HEK293 (cell line): Measurements from ENCODE around the gene SPACDR.

Experiments
- GFI1B ChIP-seq: fragments of 450-650 bp; formaldehyde crosslinking; IDR thresholded peaks from 2 replicates; pipeline ENCODE4 v1.5.1; 2016; ENCODE audit warnings: missing biosample characterization, missing genetic modification characterization
- GLIS1 ChIP-seq: fragments of 450-650 bp; formaldehyde crosslinking; IDR thresholded peaks from 2 replicates; pipeline ENCODE4 v1.5.1; 2016; ENCODE audit warnings: missing biosample characterization, missing genetic modification characterization
- IKZF3 ChIP-seq: fragments of 450-650 bp; IDR thresholded peaks from 2 replicates; pipeline ENCODE4 v1.5.0; 2018; ENCODE audit warnings: missing biosample characterization, mild to moderate bottlenecking, missing genetic modification characterization, moderate library complexity
- KLF9 ChIP-seq: fragments of 450-650 bp; formaldehyde crosslinking; IDR thresholded peaks from 2 replicates; pipeline ENCODE4 v1.5.1; 2016; ENCODE audit warnings: missing biosample characterization, missing genetic modification characterization, low read depth
- PATZ1 ChIP-seq: fragments of 450-650 bp; formaldehyde crosslinking; IDR thresholded peaks from 2 replicates; pipeline ENCODE4 v1.5.1; 2016; ENCODE audit warnings: missing biosample characterization, missing genetic modification characterization
- SCRT2 ChIP-seq: fragments of 450-650 bp; formaldehyde crosslinking; IDR thresholded peaks from 2 replicates; pipeline ENCODE4 v1.5.1; 2016; ENCODE audit warnings: missing biosample characterization, missing genetic modification characterization
- SP7 ChIP-seq: fragments of 450-650 bp; formaldehyde crosslinking; IDR thresholded peaks from 2 replicates; pipeline ENCODE4 v1.5.1; 2016; ENCODE audit warnings: missing biosample characterization, missing genetic modification characterization
- ZBTB8A ChIP-seq: fragments of 450-650 bp; formaldehyde crosslinking; IDR thresholded peaks from 2 replicates; pipeline ENCODE4 v1.5.1; 2016; ENCODE audit warnings: missing biosample characterization, missing genetic modification characterization
- ZNF223 ChIP-seq: fragments of 450-650 bp; formaldehyde crosslinking; IDR thresholded peaks from 2 replicates; pipeline ENCODE4 v1.5.1; 2016; ENCODE audit warnings: missing biosample characterization, missing genetic modification characterization
- ZNF362 ChIP-seq: fragments of 450-650 bp; formaldehyde crosslinking; IDR thresholded peaks from 2 replicates; pipeline ENCODE4 v1.5.1; 2016; ENCODE audit warnings: missing biosample characterization, missing genetic modification characterization
- ZNF544 ChIP-seq: fragments of 450-650 bp; formaldehyde crosslinking; IDR thresholded peaks from 2 replicates; pipeline ENCODE4 v1.5.0; 2017; ENCODE audit warnings: missing biosample characterization, missing genetic modification characterization
- ZNF561 ChIP-seq: fragments of 450-650 bp; IDR thresholded peaks from 2 replicates; pipeline ENCODE4 v1.5.1; 2018; ENCODE audit warnings: missing biosample characterization, missing genetic modification characterization, borderline replicate concordance
- ZNF704 ChIP-seq: fragments of 450-650 bp; formaldehyde crosslinking; IDR thresholded peaks from 2 replicates; pipeline ENCODE4 v1.5.1; 2016; ENCODE audit warnings: missing biosample characterization, missing genetic modification characterization
- ZXDB ChIP-seq: fragments of 450-650 bp; formaldehyde crosslinking; IDR thresholded peaks from 2 replicates; pipeline ENCODE4 v1.5.1; 2016; ENCODE audit warnings: missing biosample characterization, missing genetic modification characterization
- TF ChIP-seq, protein P1 (sequence below): fragments of 450-650 bp; formaldehyde crosslinking; IDR thresholded peaks from 2 replicates; pipeline ENCODE4; 2016; ENCODE audit warnings: missing biosample characterization, missing genetic modification characterization
- TF ChIP-seq, protein P2 (sequence below): fragments of 450-650 bp; formaldehyde crosslinking; IDR thresholded peaks from 2 replicates; pipeline ENCODE4 v1.5.1; 2016; ENCODE audit warnings: missing biosample characterization, missing genetic modification characterization
- TF ChIP-seq, protein P3 (sequence below): fragments of 450-650 bp; formaldehyde crosslinking; IDR thresholded peaks from 2 replicates; pipeline ENCODE4 v1.5.1; 2016; ENCODE audit warnings: missing biosample characterization, missing genetic modification characterization
- TF ChIP-seq, protein P4 (sequence below): fragments of 450-650 bp; formaldehyde crosslinking; IDR thresholded peaks from 2 replicates; pipeline ENCODE4 v1.5.1; 2016; ENCODE audit warnings: missing biosample characterization, missing genetic modification characterization

The SPACDR gene

GRCh38 chr7:100469227-100470044 is 5.4 kb upstream of the SPACDR start (continued):
- TF ChIP-seq, protein P1, sequence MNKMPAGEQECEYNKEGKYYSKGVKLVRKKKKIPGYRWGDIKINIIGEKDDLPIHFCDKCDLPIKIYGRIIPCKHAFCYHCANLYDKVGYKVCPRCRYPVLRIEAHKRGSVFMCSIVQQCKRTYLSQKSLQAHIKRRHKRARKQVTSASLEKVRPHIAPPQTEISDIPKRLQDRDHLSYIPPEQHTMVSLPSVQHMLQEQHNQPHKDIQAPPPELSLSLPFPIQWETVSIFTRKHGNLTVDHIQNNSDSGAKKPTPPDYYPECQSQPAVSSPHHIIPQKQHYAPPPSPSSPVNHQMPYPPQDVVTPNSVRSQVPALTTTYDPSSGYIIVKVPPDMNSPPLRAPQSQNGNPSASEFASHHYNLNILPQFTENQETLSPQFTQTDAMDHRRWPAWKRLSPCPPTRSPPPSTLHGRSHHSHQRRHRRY (tag by site-specific recombination), result no peak
- peak; percentile 96 for TF ChIP-seq GLIS1 (tag by site-specific recombination)
- TF ChIP-seq, protein P2, sequence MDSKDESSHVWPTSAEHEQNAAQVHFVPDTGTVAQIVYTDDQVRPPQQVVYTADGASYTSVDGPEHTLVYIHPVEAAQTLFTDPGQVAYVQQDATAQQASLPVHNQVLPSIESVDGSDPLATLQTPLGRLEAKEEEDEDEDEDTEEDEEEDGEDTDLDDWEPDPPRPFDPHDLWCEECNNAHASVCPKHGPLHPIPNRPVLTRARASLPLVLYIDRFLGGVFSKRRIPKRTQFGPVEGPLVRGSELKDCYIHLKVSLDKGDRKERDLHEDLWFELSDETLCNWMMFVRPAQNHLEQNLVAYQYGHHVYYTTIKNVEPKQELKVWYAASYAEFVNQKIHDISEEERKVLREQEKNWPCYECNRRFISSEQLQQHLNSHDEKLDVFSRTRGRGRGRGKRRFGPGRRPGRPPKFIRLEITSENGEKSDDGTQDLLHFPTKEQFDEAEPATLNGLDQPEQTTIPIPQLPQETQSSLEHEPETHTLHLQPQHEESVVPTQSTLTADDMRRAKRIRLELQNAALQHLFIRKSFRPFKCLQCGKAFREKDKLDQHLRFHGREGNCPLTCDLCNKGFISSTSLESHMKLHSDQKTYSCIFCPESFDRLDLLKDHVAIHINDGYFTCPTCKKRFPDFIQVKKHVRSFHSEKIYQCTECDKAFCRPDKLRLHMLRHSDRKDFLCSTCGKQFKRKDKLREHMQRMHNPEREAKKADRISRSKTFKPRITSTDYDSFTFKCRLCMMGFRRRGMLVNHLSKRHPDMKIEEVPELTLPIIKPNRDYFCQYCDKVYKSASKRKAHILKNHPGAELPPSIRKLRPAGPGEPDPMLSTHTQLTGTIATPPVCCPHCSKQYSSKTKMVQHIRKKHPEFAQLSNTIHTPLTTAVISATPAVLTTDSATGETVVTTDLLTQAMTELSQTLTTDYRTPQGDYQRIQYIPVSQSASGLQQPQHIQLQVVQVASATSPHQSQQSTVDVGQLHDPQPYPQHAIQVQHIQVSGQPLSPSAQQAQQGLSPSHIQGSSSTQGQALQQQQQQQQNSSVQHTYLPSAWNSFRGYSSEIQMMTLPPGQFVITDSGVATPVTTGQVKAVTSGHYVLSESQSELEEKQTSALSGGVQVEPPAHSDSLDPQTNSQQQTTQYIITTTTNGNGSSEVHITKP (tag by site-specific recombination), result 0 out of 2 replicates have a peak, but pooled peaks have one; percentile 24
- no peak for TF ChIP-seq ZNF362 (tag by site-specific recombination)
- TF ChIP-seq PATZ1, result peak; percentile 92
- TF ChIP-seq KLF9, result no peak
- peak; percentile 59 for TF ChIP-seq SP7 (tag by site-specific recombination)
- TF ChIP-seq ZNF704 (tag by site-specific recombination), result no peak
- no peak for TF ChIP-seq ZNF561
- peak; percentile 98 for TF ChIP-seq SCRT2
- TF ChIP-seq GFI1B, result no peak
- TF ChIP-seq, protein P3, sequence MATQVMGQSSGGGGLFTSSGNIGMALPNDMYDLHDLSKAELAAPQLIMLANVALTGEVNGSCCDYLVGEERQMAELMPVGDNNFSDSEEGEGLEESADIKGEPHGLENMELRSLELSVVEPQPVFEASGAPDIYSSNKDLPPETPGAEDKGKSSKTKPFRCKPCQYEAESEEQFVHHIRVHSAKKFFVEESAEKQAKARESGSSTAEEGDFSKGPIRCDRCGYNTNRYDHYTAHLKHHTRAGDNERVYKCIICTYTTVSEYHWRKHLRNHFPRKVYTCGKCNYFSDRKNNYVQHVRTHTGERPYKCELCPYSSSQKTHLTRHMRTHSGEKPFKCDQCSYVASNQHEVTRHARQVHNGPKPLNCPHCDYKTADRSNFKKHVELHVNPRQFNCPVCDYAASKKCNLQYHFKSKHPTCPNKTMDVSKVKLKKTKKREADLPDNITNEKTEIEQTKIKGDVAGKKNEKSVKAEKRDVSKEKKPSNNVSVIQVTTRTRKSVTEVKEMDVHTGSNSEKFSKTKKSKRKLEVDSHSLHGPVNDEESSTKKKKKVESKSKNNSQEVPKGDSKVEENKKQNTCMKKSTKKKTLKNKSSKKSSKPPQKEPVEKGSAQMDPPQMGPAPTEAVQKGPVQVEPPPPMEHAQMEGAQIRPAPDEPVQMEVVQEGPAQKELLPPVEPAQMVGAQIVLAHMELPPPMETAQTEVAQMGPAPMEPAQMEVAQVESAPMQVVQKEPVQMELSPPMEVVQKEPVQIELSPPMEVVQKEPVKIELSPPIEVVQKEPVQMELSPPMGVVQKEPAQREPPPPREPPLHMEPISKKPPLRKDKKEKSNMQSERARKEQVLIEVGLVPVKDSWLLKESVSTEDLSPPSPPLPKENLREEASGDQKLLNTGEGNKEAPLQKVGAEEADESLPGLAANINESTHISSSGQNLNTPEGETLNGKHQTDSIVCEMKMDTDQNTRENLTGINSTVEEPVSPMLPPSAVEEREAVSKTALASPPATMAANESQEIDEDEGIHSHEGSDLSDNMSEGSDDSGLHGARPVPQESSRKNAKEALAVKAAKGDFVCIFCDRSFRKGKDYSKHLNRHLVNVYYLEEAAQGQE (tag by site-specific recombination), result no peak
- peak; percentile 62; the same call in 1 of the 2 replicates for TF ChIP-seq ZBTB8A (tag by site-specific recombination)
- TF ChIP-seq ZNF544 (tag by site-specific recombination), result no peak
- TF ChIP-seq ZNF223 (tag by site-specific recombination), result no peak
- TF ChIP-seq, protein P4, sequence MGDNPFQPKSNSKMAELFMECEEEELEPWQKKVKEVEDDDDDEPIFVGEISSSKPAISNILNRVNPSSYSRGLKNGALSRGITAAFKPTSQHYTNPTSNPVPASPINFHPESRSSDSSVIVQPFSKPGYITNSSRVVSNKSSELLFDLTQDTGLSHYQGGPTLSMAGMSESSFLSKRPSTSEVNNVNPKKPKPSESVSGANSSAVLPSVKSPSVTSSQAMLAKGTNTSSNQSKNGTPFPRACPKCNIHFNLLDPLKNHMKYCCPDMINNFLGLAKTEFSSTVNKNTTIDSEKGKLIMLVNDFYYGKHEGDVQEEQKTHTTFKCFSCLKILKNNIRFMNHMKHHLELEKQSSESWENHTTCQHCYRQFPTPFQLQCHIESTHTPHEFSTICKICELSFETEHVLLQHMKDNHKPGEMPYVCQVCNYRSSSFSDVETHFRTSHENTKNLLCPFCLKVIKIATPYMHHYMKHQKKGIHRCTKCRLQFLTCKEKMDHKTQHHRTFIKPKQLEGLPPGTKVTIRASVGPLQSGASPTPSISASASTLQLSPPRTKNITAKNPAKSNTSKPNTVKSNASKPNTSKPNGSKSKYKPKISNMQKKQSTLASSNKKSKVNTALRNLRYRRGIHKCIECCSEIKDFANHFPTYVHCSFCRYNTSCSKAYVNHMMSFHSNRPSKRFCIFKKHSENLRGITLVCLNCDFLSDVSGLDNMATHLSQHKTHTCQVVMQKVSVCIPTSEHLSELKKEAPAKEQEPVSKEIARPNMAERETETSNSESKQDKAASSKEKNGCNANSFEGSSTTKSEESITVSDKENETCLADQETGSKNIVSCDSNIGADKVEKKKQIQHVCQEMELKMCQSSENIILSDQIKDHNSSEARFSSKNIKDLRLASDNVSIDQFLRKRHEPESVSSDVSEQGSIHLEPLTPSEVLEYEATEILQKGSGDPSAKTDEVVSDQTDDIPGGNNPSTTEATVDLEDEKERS (tag by site-specific recombination), result no peak
- TF ChIP-seq ZXDB (tag by site-specific recombination), result peak; percentile 27; the same call in 1 of the 2 replicates
- peak; percentile 29; the same call in 1 of the 2 replicates for TF ChIP-seq IKZF3
